RCC 7860 (cell line): ENCODE data around the gene OGG1.

ENCODE experiments used
- DNase-seq: peaks from one replicate; pipeline ENCODE4 v3.0.0-alpha.2; 2015; ENCODE audit warnings: low spot score
- FAIRE-seq: peaks from 2 replicates; lab custom pipeline; 2012; peaks lifted over from hg19 to GRCh38; lab: Jason Lieb, UNC

OGG1 gene

DNA sequence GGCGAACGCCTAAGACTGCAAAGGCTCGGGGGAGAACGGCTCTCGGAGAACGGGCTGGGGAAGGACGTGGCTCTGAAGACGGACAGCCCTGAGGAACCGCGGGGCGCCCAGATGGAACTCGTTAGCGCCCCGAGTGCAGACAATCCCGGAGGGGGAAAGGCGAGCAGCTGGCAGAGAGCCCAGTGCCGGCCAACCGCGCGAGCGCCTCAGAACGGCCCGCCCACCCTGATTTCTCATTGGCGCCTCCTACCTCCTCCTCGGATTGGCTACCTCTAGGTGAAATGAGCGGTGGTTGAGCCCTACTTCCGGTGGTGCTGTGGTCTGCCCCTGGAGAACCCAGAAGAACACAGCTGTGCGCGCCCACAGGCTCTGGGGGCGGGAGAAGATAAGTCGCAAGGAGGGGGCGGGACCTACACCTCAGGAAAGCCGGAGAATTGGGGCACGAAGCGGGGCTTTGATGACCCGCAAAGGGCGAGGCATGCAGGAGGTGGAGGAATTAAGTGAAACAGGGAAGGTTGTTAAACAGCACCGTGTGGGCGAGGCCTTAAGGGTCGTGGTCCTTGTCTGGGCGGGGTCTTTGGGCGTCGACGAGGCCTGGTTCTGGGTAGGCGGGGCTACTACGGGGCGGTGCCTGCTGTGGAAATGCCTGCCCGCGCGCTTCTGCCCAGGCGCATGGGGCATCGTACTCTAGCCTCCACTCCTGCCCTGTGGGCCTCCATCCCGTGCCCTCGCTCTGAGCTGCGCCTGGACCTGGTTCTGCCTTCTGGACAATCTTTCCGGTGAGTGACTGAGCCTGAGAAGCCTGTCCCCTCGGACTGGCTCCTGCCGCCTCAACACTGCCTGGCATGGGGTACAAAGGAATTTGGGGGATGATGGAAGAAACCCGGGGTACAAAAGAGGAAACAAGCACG lies at the start of gene OGG1:
Gene OGG1 (plus strand): TSS at position 308 of the 911 bp plus-strand sequence. CDS start 335 bp downstream, at position 643.
- DNase-seq (peak; percentile 94), FAIRE-seq (peak; percentile 36)

DNA sequence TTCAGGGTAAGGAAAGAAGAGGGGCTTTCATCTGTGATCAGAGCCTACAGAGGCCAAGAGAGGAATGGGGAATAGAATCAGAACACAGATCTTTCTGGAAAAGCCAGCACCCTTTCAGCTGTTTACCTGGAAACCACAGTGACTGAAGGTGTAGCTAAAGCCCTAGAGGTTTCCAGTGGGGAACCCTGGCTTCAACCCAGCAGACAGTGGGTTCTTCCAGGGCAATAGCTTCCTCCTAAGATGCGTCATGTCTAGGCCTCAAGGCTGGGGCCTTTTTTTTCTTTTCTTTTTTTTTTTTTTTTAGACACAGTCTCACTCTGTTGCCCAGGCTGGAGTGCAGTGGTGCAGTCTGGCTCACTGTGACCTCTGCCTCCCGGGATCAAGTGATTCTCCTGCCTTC lies 49.2 kb upstream of the OGG1 start:
- no peak for FAIRE-seq
- no peak for DNase-seq

DNA sequence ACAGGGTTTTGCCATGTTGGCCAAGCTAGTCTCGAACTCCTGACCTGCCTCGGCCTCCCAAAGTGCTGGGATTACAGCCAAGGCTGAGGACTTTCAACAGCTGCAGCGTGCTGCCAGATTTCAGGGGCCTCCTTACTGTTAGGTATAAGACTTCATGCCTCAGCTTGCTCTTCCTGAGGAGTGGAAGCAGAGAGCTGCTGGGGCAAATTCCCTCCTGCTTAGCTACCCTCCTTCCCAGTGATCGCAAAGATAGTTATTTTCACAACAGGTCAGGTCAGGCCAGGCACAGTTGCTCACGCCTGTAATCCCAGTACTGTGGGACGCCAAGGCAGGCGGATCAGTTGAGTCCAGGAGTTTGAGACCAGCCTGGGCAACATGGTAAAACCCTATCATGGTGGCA lies 48.7 kb upstream of the OGG1 start:
- no peak for DNase-seq
- FAIRE-seq: no peak

DNA sequence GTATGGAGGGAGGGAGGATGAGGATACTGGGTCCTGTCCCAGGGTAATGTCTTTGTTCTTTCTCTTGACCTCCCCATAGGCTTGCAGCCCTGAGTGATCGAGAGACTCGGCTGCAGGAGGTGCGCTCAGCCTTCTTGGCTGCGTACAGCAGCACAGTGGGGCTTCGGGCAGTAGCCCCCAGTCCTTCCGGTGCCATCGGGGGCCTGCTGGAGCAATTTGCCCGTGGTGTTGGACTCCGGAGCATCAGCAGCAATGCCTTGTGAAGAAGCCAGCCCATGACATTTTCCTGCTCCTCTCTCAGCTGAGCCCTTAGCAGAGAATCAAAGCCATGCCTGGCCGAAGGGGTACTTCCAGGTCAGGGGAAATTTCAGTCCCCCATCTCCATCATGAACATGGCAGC lies 48.0 kb upstream of the OGG1 start:
- no peak for FAIRE-seq
- no peak for DNase-seq

- DNase-seq (no peak), FAIRE-seq (no peak)
Observed at GRCh38 chr3:9703240-9703639, 46.5 kb upstream of the OGG1 start.

DNA sequence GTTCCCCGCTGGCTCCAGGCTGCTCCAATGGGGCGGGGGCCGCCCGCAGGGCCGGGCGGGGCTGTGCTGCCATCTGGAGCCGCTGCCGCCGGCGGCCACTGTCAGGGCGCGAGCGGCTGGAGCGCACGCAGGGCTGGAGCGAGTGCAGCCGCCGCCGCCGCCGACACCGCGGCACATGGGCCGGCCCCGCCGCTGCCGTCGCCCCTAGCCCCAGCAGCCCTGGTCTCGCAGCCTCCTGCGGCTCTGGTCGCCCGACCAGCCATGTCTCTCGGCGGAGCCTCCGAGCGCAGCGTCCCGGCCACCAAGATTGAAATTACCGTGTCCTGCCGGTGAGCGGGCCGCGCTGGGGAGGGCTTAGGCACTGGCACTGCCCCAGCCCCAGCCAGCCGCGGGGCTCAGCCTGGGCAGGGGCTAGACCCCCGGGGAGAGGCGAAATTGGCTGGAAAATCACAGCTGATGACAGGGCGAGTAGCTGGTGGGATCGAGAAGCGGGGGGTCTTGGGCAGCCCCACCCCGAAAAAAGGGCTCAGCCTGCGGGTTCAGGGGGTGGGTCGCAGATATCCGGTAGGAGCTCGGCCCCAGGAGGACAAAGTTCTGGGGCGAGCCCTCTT lies 45.9 kb upstream of the OGG1 start, which contains the start of gene CPNE9:
Gene CPNE9 (plus strand): TSS at position 98 of the 611 bp plus-strand sequence. CDS start 164 bp downstream, at position 262.
- FAIRE-seq (no peak), DNase-seq (no peak)

DNA sequence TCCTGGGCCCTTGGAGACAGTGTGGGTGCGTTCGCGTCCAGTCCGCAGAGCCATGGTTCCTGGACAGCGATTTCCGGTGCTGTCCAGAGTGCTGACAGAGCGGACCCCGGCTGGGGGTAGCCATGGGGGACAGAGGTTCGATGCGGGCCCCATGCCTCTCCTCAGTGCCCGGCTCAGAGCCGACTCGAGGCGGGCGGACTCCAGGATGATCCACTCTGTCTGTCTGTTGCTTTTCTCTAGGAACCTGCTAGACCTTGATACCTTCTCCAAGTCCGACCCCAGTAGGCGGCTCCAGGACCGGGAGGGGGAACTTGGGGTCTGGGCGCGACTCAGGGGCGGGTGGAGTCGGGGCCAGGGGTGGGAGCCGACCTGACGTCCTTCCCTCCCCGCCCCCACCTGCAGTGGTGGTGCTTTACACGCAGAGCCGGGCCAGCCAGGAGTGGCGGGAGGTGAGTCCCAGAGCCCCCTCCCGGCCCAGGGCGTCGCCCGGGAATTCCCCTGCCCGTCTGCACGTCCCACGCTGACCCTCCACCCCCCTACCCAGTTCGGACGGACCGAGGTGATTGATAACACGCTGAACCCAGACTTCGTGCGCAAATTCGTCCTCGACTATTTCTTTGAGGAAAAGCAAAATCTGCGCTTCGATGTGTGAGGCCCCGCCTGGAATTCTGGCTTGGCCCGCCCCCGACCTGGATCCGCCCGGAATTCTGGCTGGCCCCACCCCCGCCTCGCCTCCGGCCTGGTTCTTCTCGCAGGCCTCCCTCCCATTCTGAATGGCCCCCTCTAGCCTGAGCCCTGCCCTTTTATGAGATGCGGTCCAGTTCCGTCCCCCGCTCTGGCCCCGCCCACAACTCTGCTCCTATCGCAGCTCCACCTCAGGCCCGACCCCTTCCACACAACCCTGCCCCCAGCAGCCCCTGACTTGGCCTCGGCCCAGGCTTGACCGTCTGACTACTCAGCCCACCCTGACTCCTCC lies 45.1 kb upstream of the OGG1 start:
- DNase-seq: no peak
- FAIRE-seq: no peak

- FAIRE-seq (no peak), DNase-seq (no peak)
Observed at GRCh38 chr3:9710174-9710739, 39.5 kb upstream of the OGG1 start.

- no peak for FAIRE-seq
Observed at GRCh38 chr3:9712415-9712814, 37.3 kb upstream of the OGG1 start.

DNA sequence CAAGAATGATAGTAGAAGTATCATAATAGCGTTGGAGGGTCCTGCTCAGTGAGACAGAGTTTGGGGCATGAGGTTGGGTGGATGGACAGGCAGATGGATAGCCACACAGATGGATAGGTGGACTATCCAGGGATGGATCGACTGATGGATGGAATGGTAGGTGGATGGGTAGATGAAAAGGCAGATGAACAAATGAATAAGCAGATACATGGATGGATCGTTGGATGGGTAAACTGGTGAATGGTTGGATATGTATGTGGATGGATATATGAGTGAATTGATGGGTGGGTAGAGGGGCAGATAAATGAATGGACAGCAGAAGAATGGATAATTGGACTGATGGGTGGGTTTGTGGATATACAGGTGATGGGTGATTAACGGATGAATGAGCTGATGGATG lies 36.6 kb upstream of the OGG1 start:
- DNase-seq (no peak), FAIRE-seq (no peak)

More at GRCh38 chr3:9712415-9712814, 37.3 kb upstream of the OGG1 start:
- DNase-seq: no peak

DNA sequence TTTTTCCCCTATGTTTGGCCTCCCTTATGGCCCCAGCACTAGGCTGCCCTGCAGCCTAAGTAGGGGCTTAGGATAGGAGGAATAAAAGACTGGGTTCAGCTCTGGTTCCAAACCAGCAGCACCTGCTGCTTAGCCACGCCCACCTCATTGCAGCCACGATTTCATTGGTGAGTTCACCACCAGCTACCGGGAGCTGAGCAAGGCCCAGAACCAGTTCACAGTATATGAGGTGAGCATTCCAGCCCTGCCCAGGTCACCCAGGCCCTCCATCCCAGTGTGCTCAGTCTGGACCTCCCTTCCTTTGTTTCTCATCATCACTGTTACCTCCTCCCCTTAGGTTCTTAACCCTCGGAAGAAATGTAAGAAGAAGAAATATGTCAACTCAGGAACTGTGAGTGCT lies 34.6 kb upstream of the OGG1 start:
- FAIRE-seq (no peak), DNase-seq (no peak)

DNA sequence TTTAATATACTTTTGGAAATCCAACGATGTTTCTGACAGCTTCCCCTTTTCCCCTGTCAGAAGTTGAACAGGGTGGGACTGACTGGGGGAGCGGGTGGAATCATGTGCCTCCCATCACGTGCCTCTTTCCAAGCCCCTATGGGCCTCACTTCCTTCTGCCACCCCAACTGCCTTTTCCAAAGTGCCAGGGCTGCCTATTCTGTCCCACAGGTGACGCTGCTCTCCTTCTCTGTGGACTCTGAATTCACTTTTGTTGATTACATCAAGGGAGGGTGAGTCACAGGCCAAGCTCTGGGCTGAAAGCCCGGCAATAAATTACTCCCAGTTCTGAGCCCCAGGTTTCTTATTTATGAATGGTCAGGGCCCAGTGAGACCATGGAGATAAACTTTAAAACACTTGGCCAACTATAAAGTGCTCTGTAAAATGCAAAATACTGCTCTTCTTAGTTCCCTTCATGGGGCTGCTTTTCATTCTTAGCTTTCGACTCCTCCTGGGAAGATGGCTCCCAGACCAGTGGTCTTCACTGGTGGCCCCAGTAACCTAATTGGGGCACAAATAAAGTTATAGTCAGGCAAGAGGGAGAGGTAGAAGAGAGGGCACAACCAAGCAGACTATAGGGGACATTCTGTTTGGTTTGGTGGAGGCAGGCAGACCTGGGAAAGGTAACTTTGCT lies 33.9 kb upstream of the OGG1 start:
- peak; percentile 72 for FAIRE-seq

GRCh38 chr3:9716801-9717555 lies 32.8 kb upstream of the OGG1 start:
- no peak for FAIRE-seq

More for the DNA sequence above, 33.9 kb upstream of the OGG1 start:
- DNase-seq: peak; percentile 83

DNA sequence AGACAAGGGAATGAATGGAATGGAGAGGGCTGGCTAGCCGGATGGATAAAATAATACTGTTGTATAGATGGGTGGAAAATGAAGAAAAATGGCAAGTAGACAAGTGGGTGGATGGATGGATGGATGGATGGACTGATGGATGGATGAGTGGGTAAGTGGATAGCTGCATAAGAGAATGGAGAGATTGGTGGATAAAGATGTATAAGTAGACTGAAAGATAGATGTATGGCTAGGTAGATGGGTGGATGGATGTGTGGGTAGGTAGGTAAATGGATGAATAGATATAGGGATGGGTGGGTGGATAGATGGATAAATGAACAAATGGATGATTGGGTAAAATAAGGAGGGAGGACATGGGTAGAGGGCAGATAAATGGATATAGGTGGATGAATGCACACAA lies 32.2 kb upstream of the OGG1 start:
- FAIRE-seq: no peak
- no peak for DNase-seq

More at GRCh38 chr3:9716801-9717555, 32.8 kb upstream of the OGG1 start:
- DNase-seq: no peak

GRCh38 chr3:9718118-9718517 lies 31.6 kb upstream of the OGG1 start:
- FAIRE-seq: no peak
- no peak for DNase-seq

DNA sequence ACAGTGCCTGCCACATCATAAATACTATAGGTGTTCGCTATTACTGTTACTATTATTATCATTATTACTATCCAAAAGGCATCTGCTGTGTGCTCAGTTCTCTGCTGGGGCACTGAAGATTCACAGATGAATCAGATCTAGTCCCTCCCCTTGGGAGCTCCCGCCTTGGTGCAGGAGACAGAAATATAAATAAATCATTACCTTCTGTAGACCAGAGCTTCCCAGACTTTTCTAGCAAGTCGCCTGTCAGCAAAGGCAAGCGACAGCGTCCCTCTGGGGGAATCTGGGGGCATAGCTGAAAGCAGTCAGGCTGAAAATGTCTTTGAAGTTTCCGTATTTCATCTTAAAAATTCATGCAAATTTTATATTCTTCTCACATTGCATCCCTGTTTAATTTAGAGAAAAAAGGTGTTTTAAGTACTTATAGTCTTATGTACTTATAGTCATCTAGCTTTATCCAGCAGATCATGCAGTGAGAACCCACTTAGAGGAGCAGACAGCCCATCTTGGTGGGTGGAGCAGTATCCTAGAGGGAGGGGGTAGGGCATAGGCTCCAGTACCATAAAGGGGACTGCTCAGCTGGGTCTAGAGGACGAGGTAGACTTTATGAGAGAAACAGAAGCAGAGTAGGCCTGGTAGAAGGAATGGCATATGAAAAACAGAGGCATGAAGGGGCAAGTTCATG lies 28.6 kb upstream of the OGG1 start:
- DNase-seq: peak; percentile 50
- peak; percentile 23 for FAIRE-seq

DNA sequence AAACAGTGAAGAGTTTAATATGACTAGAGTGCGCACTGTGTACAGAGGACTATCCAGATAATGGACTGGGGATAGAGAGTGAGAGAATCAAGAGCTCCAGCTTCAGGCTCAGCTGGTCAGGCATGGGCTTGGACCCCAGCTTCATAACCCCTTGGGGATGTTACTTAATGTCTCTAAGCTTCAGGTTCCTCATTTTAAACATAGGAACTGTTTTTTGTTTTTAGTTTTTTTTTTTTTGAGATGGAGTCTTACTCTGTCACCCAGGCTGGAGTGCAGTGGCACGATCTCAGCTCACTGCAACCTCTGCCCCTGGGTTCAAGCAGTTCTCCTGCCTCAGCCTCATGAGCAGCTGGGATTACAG lies 28.1 kb upstream of the OGG1 start:
- DNase-seq (no peak), FAIRE-seq (no peak)

- FAIRE-seq: no peak
Observed at GRCh38 chr3:9725775-9726515, 23.8 kb upstream of the OGG1 start.

More at GRCh38 chr3:9725775-9726515, 23.8 kb upstream of the OGG1 start:
- DNase-seq: no peak
